Measurements from ENCODE around the gene PPARA. TPM values are rescaled to one million over a fixed set of nuclear protein-coding genes. Genes with fewer than 3 reads are reported as not detected.

The PPARA gene
- total RNA-seq, 2 experiments from 2014 or later = 9.1 to 11.8 TPM

DNA sequence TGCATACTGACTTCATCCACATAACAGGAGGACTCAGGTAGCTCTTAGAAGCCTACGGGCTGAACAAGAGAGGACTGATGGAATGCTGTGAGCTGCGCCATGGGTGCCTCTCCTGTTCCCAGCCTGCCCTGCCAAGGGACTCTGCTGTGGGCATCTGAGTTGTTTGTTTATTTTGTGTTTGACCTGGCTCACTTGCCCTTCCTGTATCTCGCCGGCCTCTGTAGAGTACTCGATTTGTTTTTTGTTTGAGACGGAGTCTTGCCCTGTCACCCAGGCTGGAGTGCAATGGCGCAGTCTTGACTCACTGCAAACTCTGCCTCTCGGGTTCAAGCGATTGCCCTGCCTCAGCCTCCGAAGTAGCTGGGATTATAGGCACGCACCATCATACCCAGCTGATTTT lies 119.2 kb downstream of the PPARA start:
- Mint-ChIP-seq H3K27ac (no peak overlapping the region), H3K4me3 (no peak overlapping the region)

GRCh38 chr22:46272196-46272595 lies 121.9 kb downstream of the PPARA start:
- H3K36me3 Mint-ChIP-seq (ENCODE audit: low read depth) = peaks cover 5% of the 10 kb centered on the region
- CTCF ChIA-PET = no interaction called here
- intact Hi-C loops (cut with micrococcal nuclease) = no loop called here
- DNase-seq (no peak), ATAC-seq (no peak)
- no peak for TF ChIP-seq CTCF (IDR thresholded peaks at IDR 0.05)
- POLR2A ChIA-PET = no interaction called here
- no peak overlapping the region for H3K27ac Mint-ChIP-seq
- peaks cover 2% of the 10 kb centered on the region for H3K9me3 Mint-ChIP-seq
- no peak overlapping the region for H3K4me3 Mint-ChIP-seq
- peaks cover 13% of the 10 kb centered on the region for H3K4me1 Mint-ChIP-seq (ENCODE audit: low read depth)
- no peaks in the 10 kb centered on the region for H3K27me3 Mint-ChIP-seq

More for the DNA sequence above, 119.2 kb downstream of the PPARA start:
- no peak for TF ChIP-seq CTCF (IDR thresholded peaks at IDR 0.05)
- DNase-seq (no peak), ATAC-seq (no peak)
- POLR2A ChIA-PET = interaction anchor here (1.1 kb wide), 1 partner anchor 27 kb away, joined by 3 read pairs; no protein-coding TSS in a partner anchor
- Mint-ChIP-seq H3K9me3 (no peaks in the 10 kb centered on the region), H3K27me3 (peaks cover 13% of the 10 kb centered on the region), H3K36me3 (ENCODE audit: low read depth) (no peaks in the 10 kb centered on the region), H3K4me1 (ENCODE audit: low read depth) (peaks cover 11% of the 10 kb centered on the region)
- CTCF ChIA-PET = interaction anchor here (0.9 to 1.6 kb wide), 2 partner anchors 8 to 23 kb away, joined by 3 to 5 read pairs; no protein-coding TSS in a partner anchor
- intact Hi-C loops (cut with micrococcal nuclease) = no loop called here

DNA sequence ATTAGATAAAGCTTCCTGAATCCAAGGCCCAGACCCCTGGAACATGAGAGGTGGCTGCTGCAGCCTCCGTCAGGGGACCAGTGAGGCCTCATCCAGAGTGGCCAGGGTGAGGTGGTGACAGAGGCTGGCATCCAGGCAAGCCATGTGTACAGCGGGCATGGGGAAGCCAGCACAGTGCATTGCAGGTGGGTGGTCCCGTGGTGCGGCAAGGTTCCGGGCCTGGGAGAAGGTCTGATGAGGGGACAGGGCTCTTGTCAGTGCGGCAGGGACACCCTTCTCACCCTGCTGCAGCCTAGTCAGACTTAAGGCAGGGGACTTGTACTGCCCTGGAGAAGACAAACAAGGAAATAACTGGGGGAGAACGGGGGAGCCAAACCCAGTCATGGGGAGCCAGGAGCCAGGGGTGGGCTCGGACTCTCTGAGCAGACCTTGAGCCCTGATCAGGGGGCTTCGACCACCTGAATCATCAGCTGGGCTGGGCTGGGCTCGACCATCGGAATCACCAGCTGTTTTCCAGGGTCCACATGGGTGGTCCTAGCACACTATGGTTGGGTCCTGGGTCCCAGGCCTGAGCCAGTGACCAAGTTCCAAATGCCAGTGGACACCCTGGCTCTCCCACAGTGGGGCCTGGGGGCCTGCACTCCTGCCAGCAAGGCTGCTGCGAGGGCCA lies 122.6 kb downstream of the PPARA start:
- no peak for DNase-seq
- Mint-ChIP-seq H3K27me3 (no peaks in the 10 kb centered on the region), H3K36me3 (ENCODE audit: low read depth) (peaks cover 5% of the 10 kb centered on the region), H3K27ac (no peak overlapping the region), H3K4me1 (ENCODE audit: low read depth) (peaks cover 8% of the 10 kb centered on the region), H3K4me3 (no peak overlapping the region), H3K9me3 (peaks cover 2% of the 10 kb centered on the region)
- intact Hi-C loops (cut with micrococcal nuclease) = no loop called here
- no peak for TF ChIP-seq CTCF (IDR thresholded peaks at IDR 0.05)
- ChIA-PET CTCF (no interaction called here), POLR2A (no interaction called here)
- ATAC-seq = no peak

GRCh38 chr22:46273432-46274148 lies 123.3 kb downstream of the PPARA start:
- CTCF ChIA-PET = no interaction called here
- ATAC-seq = no peak
- intact Hi-C loops (cut with micrococcal nuclease) = no loop called here

More at GRCh38 chr22:46273432-46274148, 123.3 kb downstream of the PPARA start:
- H3K27me3 Mint-ChIP-seq = no peaks in the 10 kb centered on the region
- peaks cover 7% of the 10 kb centered on the region for H3K36me3 Mint-ChIP-seq (ENCODE audit: low read depth)
- H3K4me3 Mint-ChIP-seq = no peak overlapping the region
- peaks cover 2% of the 10 kb centered on the region for H3K9me3 Mint-ChIP-seq
- H3K4me1 Mint-ChIP-seq (ENCODE audit: low read depth) = peaks cover 5% of the 10 kb centered on the region
- DNase-seq = no peak
- no peak overlapping the region for H3K27ac Mint-ChIP-seq
- POLR2A ChIA-PET = no interaction called here
- no peak for TF ChIP-seq CTCF (IDR thresholded peaks at IDR 0.05)

Measured in activated CD8-positive, alpha-beta T cell treated with anti-CD3 and anti-CD28 coated beads for 36 hours (primary cell).